Mesenchymal stem cell (in vitro differentiated cells and primary cell): ENCODE data around the gene C16orf86.

ENCODE experiments used
- DNase-seq: peaks from one replicate; pipeline ENCODE4 v3.0.0-alpha.2; 2013
- H2AFZ ChIP-seq: one replicate; pipeline ENCODE4 v1.6.1; 2013; ENCODE audit warnings: low read depth, mild to moderate bottlenecking, control low read depth, inconsistent platforms, low read length, moderate library complexity
- H2AK5ac ChIP-seq: 2 replicates; pipeline ENCODE4 v1.6.1; 2013; ENCODE audit warnings: low read length, moderate library complexity, mild to moderate bottlenecking, inconsistent platforms; ENCODE audit not compliant: severe bottlenecking
- H2BK120ac ChIP-seq: one replicate; pipeline ENCODE4 v1.6.1; 2013; ENCODE audit warnings: low read depth, mild to moderate bottlenecking, inconsistent platforms, low read length, moderate library complexity
- H2BK12ac ChIP-seq, 2 experiments: one replicate each; pipeline ENCODE4 v1.6.1; 2013; ENCODE audit warnings: inconsistent platforms in 2 of 2, low read length in 2 of 2, mild to moderate bottlenecking in 2 of 2, moderate library complexity in 2 of 2, control low read depth in 1 of 2
- H2BK15ac ChIP-seq: one replicate; pipeline ENCODE4 v1.6.1; 2013; ENCODE audit warnings: mild to moderate bottlenecking, low read depth, inconsistent platforms; ENCODE audit not compliant: poor library complexity, severe bottlenecking
- H2BK5ac ChIP-seq: 2 replicates; pipeline ENCODE4 v1.6.1; 2013; ENCODE audit warnings: low read depth, mild to moderate bottlenecking, low read length, control low read depth, inconsistent platforms; ENCODE audit not compliant: poor library complexity, severe bottlenecking
- H3K14ac ChIP-seq, 2 experiments: one replicate each; pipeline ENCODE4 v1.6.1; 2013; ENCODE audit warnings: inconsistent platforms in 2 of 2, low read length in 2 of 2, control low read depth in 1 of 2, mild to moderate bottlenecking in 1 of 2, moderate library complexity in 1 of 2
- H3K18ac ChIP-seq, 2 experiments: one replicate each; pipeline ENCODE4 v1.6.1; 2013; ENCODE audit warnings: inconsistent platforms in 2 of 2, low read length in 2 of 2, control low read depth in 1 of 2, low read depth in 1 of 2, mild to moderate bottlenecking in 1 of 2
- H3K23ac ChIP-seq, 2 experiments: one replicate each; pipeline ENCODE4 v1.6.1; 2013; ENCODE audit warnings: inconsistent platforms in 2 of 2, low read length in 2 of 2, mild to moderate bottlenecking in 2 of 2, moderate library complexity in 2 of 2, control low read depth in 1 of 2
- H3K27ac ChIP-seq: 2 replicates; pipeline ENCODE4 v1.5.1; 2013; ENCODE audit warnings: mild to moderate bottlenecking, moderate library complexity, low read length, control low read depth, inconsistent platforms; ENCODE audit not compliant: poor library complexity, severe bottlenecking
- H3K27me3 ChIP-seq, 2 experiments: 2 replicates each; pipeline versions ENCODE4 v1.6.1 to v1.7.0; 2013; ENCODE audit warnings: low read length in 2 of 2, mild to moderate bottlenecking in 2 of 2, moderate library complexity in 2 of 2, control low read depth in 1 of 2, inconsistent platforms in 1 of 2; ENCODE audit not compliant: control insufficient read depth in 1 of 2, insufficient read depth in 1 of 2
- H3K36me3 ChIP-seq, 2 experiments: 2 replicates each; pipeline versions ENCODE4 v1.6.1 to v1.7.0; 2013; ENCODE audit warnings: low read length in 2 of 2, control low read depth in 1 of 2, inconsistent platforms in 1 of 2, low read depth in 1 of 2, mild to moderate bottlenecking in 1 of 2; ENCODE audit not compliant: insufficient read depth in 2 of 2, control insufficient read depth in 1 of 2
- H3K4ac ChIP-seq, 2 experiments: one replicate each; pipeline ENCODE4 v1.6.1; 2013; ENCODE audit warnings: inconsistent platforms in 2 of 2, low read length in 2 of 2, mild to moderate bottlenecking in 2 of 2, moderate library complexity in 2 of 2, control low read depth in 1 of 2, low read depth in 1 of 2
- H3K4me1 ChIP-seq: 2 replicates; pipeline ENCODE4 v1.6.1; 2013; ENCODE audit warnings: low read depth, low read length, control low read depth; ENCODE audit not compliant: control insufficient read depth, insufficient read depth
- H3K4me2 ChIP-seq: 2 replicates; pipeline ENCODE4 v1.6.1; 2013; ENCODE audit warnings: low read length, mild to moderate bottlenecking, inconsistent platforms; ENCODE audit not compliant: poor library complexity, severe bottlenecking
- H3K4me3 ChIP-seq, 2 experiments: 2 replicates each; pipeline versions ENCODE4 v1.5.1 to v1.7.0; 2013; ENCODE audit warnings: low read length in 2 of 2, mild to moderate bottlenecking in 2 of 2, control low read depth in 1 of 2, low read depth in 1 of 2; ENCODE audit not compliant: insufficient read depth in 1 of 2
- H3K79me1 ChIP-seq: replicated peaks from 2 replicates; pipeline ENCODE4 v1.6.1; 2013; ENCODE audit warnings: mild to moderate bottlenecking, control low read depth, low read length, inconsistent platforms; ENCODE audit not compliant: poor library complexity, severe bottlenecking
- H3K9ac ChIP-seq: 2 replicates; pipeline ENCODE4 v1.7.0; 2013; ENCODE audit warnings: mild to moderate bottlenecking, low read length, moderate library complexity
- H3K9me3 ChIP-seq: 2 replicates; pipeline ENCODE4 v1.7.0; 2013; ENCODE audit warnings: mild to moderate bottlenecking, low read length; ENCODE audit not compliant: control insufficient read depth
- H4K8ac ChIP-seq: one replicate; pipeline ENCODE4 v1.6.1; 2013; ENCODE audit warnings: inconsistent platforms, mild to moderate bottlenecking, low read length, moderate library complexity
- H4K91ac ChIP-seq: one replicate; pipeline ENCODE4 v1.6.1; 2013; ENCODE audit warnings: mild to moderate bottlenecking, low read length, inconsistent platforms
- WGBS: methylation state at CpG from one replicate; pipeline ENCODE4 v1.1.7; 2013; ENCODE audit warnings: mixed read lengths; 5-methylcytosine and 5-hydroxymethylcytosine counted together

The C16orf86 gene

GRCh38 chr16:67701420-67701819 lies 34.8 kb downstream of the C16orf86 start:
- Histone ChIP-seq H3K36me3 (peaks cover 15 to 22% of the 10 kb centered on the region in 2 experiments), H3K23ac (no peak overlapping the region), H3K14ac (no peak overlapping the region), H2BK5ac (no peak overlapping the region), H2BK15ac (no peak overlapping the region), H3K9me3 (no peaks in the 10 kb centered on the region), H2AFZ (no peak overlapping the region), H3K18ac (no peak overlapping the region), H3K9ac (no peak overlapping the region), H3K27me3 (no peaks in the 10 kb centered on the region), H2BK12ac (no peak overlapping the region), H3K4me1 (no peaks in the 10 kb centered on the region), H2AK5ac (no peak overlapping the region), H4K8ac (no peak overlapping the region), H2BK120ac (no peak overlapping the region), H4K91ac (no peak overlapping the region), H3K79me1 (peaks cover 27% of the 10 kb centered on the region), H3K4ac (no peak overlapping the region), H3K4me3 (no peak overlapping the region), H3K4me2 (no peak overlapping the region), H3K27ac (no peak overlapping the region)
- 86% methylated on average over 1 of the region's 1 CpG for WGBS
- DNase-seq: no peak

DNA sequence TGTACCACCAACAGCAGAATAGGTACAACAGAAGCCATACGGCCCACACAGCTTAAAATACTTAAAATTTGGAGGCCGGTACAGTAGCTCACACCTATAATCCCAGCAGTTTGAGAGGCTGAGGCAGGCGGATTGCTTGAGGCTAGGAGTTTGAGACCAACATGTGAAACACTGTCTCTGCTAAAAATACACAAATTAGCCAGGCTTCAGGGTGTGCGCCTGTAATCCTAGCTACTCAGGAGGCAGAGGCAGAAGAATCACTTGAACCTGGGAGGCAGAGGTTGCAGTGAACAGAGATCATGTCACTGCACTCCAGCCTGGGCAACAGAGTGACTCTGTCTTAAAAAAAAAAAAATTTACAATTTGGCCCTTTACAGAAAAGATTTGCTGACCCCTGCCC lies 35.5 kb downstream of the C16orf86 start:
- Histone ChIP-seq H2BK5ac (no peak overlapping the region), H3K9ac (no peak overlapping the region), H3K9me3 (no peaks in the 10 kb centered on the region), H2AFZ (no peak overlapping the region), H2AK5ac (no peak overlapping the region), H2BK120ac (no peak overlapping the region), H3K18ac (no peak overlapping the region), H3K27me3 (no peaks in the 10 kb centered on the region), H4K91ac (no peak overlapping the region), H3K4me1 (no peaks in the 10 kb centered on the region), H3K23ac (no peak overlapping the region), H3K27ac (no peak overlapping the region), H3K4ac (no peak overlapping the region), H3K14ac (no peak overlapping the region), H3K36me3 (peaks cover 15 to 19% of the 10 kb centered on the region in 2 experiments), H3K79me1 (peaks cover 22% of the 10 kb centered on the region), H3K4me2 (no peak overlapping the region), H4K8ac (no peak overlapping the region), H2BK15ac (no peak overlapping the region), H3K4me3 (no peak overlapping the region), H2BK12ac (no peak overlapping the region)
- WGBS: 96% methylated on average over 4 of the region's 4 CpGs
- DNase-seq: no peak

GRCh38 chr16:67703626-67704025 lies 37.0 kb downstream of the C16orf86 start:
- no peak for DNase-seq
- H3K9ac ChIP-seq: no peak overlapping the region

GRCh38 chr16:67704110-67704509 lies 37.5 kb downstream of the C16orf86 start:
- DNase-seq: no peak
- Histone ChIP-seq H3K9me3 (no peaks in the 10 kb centered on the region), H3K79me1 (peaks cover 24% of the 10 kb centered on the region), H2BK15ac (no peak overlapping the region), H3K9ac (no peak overlapping the region), H3K23ac (no peak overlapping the region), H2BK12ac (no peak overlapping the region), H3K14ac (no peak overlapping the region), H4K8ac (no peak overlapping the region), H3K4me1 (no peaks in the 10 kb centered on the region), H4K91ac (no peak overlapping the region), H3K4ac (no peak overlapping the region), H3K27ac (no peak overlapping the region), H2AK5ac (no peak overlapping the region), H3K36me3 (peaks cover 4 to 8% of the 10 kb centered on the region in 2 experiments), H2BK5ac (no peak overlapping the region), H3K18ac (no peak overlapping the region), H3K27me3 (no peaks in the 10 kb centered on the region), H2BK120ac (no peak overlapping the region), H3K4me2 (no peak overlapping the region), H2AFZ (no peak overlapping the region), H3K4me3 (no peak overlapping the region)
- 100% methylated on average over 3 of the region's 5 CpGs for WGBS

More at GRCh38 chr16:67703626-67704025, 37.0 kb downstream of the C16orf86 start:
- no peak overlapping the region for H4K91ac ChIP-seq
- no peaks in the 10 kb centered on the region for H3K4me1 ChIP-seq
- H3K18ac ChIP-seq: no peak overlapping the region
- H3K4ac ChIP-seq: no peak overlapping the region
- H3K27me3 ChIP-seq: no peaks in the 10 kb centered on the region
- no peak overlapping the region for H2BK120ac ChIP-seq
- H2BK5ac ChIP-seq: no peak overlapping the region
- H3K14ac ChIP-seq: peak overlapping the region in 1 of 2 experiments; percentile 26
- peaks cover 24% of the 10 kb centered on the region for H3K79me1 ChIP-seq
- no peak overlapping the region for H4K8ac ChIP-seq
- H3K4me3 ChIP-seq: no peak overlapping the region
- no peak overlapping the region for H2AFZ ChIP-seq
- no peak overlapping the region for H3K23ac ChIP-seq
- no peak overlapping the region for H3K4me2 ChIP-seq
- H2BK15ac ChIP-seq: no peak overlapping the region
- WGBS: 96% methylated on average over 2 of the region's 2 CpGs
- H3K9me3 ChIP-seq: no peaks in the 10 kb centered on the region
- H2AK5ac ChIP-seq: no peak overlapping the region
- H2BK12ac ChIP-seq: no peak overlapping the region
- H3K27ac ChIP-seq: no peak overlapping the region
- peaks cover 7 to 11% of the 10 kb centered on the region in 2 experiments for H3K36me3 ChIP-seq
